Skin of body (tissue), 2 donors: ENCODE measurements around the gene ANKRD65. TPM values are rescaled to one million over a fixed set of nuclear protein-coding genes. Genes with fewer than 3 reads are reported as not detected.
"Not testable (repeated sequence)": the region's sequence is repeated elsewhere in the genome, so short reads cannot be mapped to it uniquely, and the experiment has no call there.

Experiments used
- DNase-seq: peaks from one replicate; lab custom pipeline; 2025; lab: John Stamatoyannopoulos, UW
- total RNA-seq: library from RNA; depleted of rRNA; stranded (reverse); fragments of >200 nt; gene quantifications from one replicate; pipeline ENCODE4 v1.2.3, GENCODE V29; 2014

Gene ANKRD65
- total RNA-seq, 1 donor from 2014 or later = 2.9 TPM

DNA sequence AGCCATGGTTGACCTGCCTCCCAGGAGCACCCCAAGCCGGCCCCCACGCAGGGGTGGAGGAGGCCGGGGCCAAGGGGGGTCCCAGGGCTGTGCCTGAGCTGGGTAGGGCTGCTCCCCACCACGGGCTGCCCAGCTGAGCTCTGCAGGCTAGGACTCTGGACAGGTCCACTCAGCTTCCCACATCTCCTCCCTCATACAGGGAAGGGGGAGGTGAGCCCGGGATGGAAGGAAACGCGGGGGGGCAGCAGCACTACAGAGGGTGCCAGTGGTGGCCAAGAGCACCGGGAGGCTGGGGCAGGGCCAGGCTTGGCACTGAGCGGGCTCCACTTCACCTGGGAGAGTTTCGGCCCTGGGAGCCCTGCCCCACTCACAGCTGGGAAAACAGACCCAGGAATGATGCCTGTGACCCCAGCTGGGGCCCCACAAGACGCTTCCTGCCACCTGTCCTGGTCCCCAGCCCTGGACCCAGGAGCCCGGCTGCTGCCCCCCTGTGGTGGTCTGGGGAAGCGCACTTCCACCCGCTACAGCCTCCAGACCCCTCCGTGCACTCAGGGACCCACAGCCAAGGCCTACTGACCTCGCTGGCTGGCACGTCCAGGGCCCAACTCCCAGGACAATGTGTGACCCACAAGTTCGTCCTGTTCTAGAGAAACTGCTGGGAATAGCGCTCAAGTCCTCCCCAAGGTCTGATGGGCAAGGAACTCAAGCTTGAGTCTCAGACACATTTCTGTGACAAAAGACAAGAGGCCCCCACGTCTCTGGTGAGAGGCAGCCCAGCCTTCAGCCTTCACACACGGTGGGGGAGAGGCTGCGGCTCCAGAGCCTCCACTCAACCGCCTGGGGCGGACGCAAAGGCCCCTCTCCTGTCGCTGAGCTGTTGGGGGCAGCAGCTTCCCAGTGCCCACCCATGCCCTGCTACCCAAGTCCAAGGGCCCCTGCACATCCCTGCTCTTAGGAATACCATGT, 49.0 kb downstream of the ANKRD65 start:
- DNase-seq = no peak

DNA sequence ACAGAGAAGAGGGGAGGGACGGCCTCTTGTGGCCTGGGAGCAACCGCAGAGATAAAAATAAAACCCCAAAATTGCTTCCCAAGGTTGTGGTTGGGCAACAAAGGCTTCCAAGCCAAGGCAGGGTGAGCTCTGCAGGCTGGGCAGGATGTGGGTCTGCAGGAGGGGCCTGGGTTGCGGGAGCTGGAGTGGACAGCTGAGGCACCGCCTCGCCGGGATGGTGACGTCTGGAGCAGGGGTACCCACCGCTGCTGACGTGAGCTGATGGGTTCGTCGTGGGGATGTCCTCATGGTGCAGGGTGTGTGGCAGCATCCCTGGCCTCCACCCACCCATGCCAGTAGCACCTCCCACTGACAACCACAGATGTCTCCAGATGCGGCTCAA, 49.7 kb downstream of the ANKRD65 start:
- no peak for DNase-seq

DNA sequence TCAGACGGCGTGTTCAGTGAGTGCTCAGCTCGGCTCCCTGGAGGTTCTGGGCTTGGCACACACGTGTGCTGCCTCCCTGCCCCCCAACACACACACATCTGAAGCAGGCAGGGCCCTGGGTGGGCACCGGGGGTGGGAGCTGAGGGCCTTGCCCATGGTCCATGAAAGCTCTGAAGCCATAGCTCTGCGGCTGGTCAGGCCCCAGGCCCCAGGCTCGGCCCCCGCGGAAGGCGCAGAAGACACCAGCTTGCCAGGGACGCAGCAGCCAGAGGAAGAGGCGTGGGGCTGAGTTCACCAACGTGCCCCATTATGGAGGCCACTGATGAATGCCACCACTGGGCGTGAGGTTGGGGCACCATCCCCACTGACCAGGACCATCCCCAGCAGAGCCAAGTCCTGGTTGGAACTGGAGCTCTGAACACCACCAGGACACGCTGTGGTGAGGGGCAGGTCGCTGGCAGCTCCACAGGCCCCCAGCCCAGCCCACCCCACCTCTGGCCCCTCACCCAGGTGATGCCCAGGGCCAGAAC, 50.2 kb downstream of the ANKRD65 start:
- no peak for DNase-seq

DNA sequence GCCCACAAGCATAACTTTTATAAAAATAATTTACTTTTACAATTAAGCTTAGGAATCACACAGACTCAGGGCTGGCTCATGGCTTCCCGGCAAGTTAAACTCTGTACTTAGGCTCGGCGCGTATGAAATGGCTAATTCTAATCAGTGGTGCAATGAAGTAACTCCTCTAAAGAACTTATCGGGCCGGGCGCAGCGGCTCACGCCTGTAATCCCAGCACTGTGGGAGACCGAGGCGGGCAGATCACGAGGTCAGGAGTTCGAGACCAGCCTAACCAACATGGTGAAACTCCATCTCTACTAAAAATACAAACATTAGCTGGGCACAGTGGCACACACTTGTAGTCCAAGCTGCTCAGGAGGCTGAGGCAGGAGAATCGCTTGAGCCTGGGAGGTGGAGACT, 51.0 kb downstream of the ANKRD65 start:
- DNase-seq = not testable (repeated sequence)

Other genes starting within 250 kb of the ANKRD65 start
- 0.39 TPM for gene TTLL10, start 247.4 kb downstream of the ANKRD65 start, total RNA-seq
- gene TNFRSF18, start 214.7 kb downstream of the ANKRD65 start, total RNA-seq = 1.9 TPM
- gene TNFRSF4, start 207.1 kb downstream of the ANKRD65 start, total RNA-seq = 0.39 TPM
- gene SDF4, start 189.3 kb downstream of the ANKRD65 start, total RNA-seq = 40.8 TPM
- 7.0 TPM for gene B3GALT6, start 189.0 kb downstream of the ANKRD65 start, total RNA-seq
- 2.5 TPM for gene C1QTNF12, start 174.6 kb downstream of the ANKRD65 start, total RNA-seq
- gene UBE2J2, start 147.4 kb downstream of the ANKRD65 start, total RNA-seq = 33.8 TPM
- 1.4 TPM for gene SCNN1D, start 140.8 kb downstream of the ANKRD65 start, total RNA-seq
- gene ACAP3, start 113.3 kb downstream of the ANKRD65 start, total RNA-seq = 34.6 TPM
- gene PUSL1, start 112.7 kb downstream of the ANKRD65 start, total RNA-seq = 5.7 TPM
- 48.7 TPM for gene INTS11, start 96.6 kb downstream of the ANKRD65 start, total RNA-seq
- 8.7 TPM for gene CPTP, start 96.5 kb downstream of the ANKRD65 start, total RNA-seq
- 0.39 TPM for gene TAS1R3, start 90.0 kb downstream of the ANKRD65 start, total RNA-seq
- gene DVL1, start 71.9 kb downstream of the ANKRD65 start, total RNA-seq = 33.0 TPM
- 59.7 TPM for gene MXRA8, start 62.7 kb downstream of the ANKRD65 start, total RNA-seq
- gene AURKAIP1, start 46.1 kb downstream of the ANKRD65 start, total RNA-seq = 35.0 TPM
- 178 TPM for gene CCNL2, start 21.9 kb downstream of the ANKRD65 start, total RNA-seq
- gene MRPL20, start 14.0 kb downstream of the ANKRD65 start, total RNA-seq = 66.5 TPM
- gene VWA1, start 14.4 kb upstream of the ANKRD65 start, total RNA-seq = 8.6 TPM
- 0.39 TPM for gene ATAD3C, start 28.4 kb upstream of the ANKRD65 start, total RNA-seq
- 16.7 TPM for gene ATAD3B, start 50.5 kb upstream of the ANKRD65 start, total RNA-seq
- gene ATAD3A, start 90.9 kb upstream of the ANKRD65 start, total RNA-seq = 11.9 TPM
- gene TMEM240, start 119.3 kb upstream of the ANKRD65 start, total RNA-seq = 2.1 TPM
- 33.9 TPM for gene SSU72, start 153.6 kb upstream of the ANKRD65 start, total RNA-seq
- 0.99 TPM for gene FNDC10, start 178.9 kb upstream of the ANKRD65 start, total RNA-seq
- 28.8 TPM for gene MIB2, start 194.2 kb upstream of the ANKRD65 start, total RNA-seq
- gene MMP23B, start 210.9 kb upstream of the ANKRD65 start, total RNA-seq = 30.7 TPM
- 9.6 TPM for gene CDK11B, start 237.7 kb upstream of the ANKRD65 start, total RNA-seq